ENCODE results near the gene NFAT5.
"Not testable (repeated sequence)": the region's sequence is repeated elsewhere in the genome, so short reads cannot be mapped to it uniquely, and the experiment has no call there.

GRCh38 chr16:69637206-69637865, 71.6 kb downstream of the NFAT5 start:
- TF ChIP-seq CTCF, POLR2A (IDR thresholded peaks at IDR 0.05): not testable (repeated sequence)

All from ovary (tissue), 3 donors.